HPDE6-E6E7 (cell line): Measurements from ENCODE around the gene ZP1.
"Not testable (repeated sequence)": the region's sequence is repeated elsewhere in the genome, so short reads cannot be mapped to it uniquely, and the experiment has no call there.

Experiments used
- DNase-seq: peaks from one replicate; pipeline ENCODE4 v3.0.0; 2011; ENCODE audit warnings: missing footprints; ENCODE audit errors: extremely low spot score

Gene ZP1

GRCh38 chr11:60866911-60867870 lies at the start of gene ZP1:
TSS of gene ZP1 (plus strand) at chr11:60867542. CDS start at chr11:60867562, 20 bp downstream.
- no peak for DNase-seq

- no peak for DNase-seq
These were observed 49.3 kb upstream of the ZP1 start for GRCh38 chr11:60818057-60818456.

- no peak for DNase-seq
These were observed 45.3 kb upstream of the ZP1 start for GRCh38 chr11:60821827-60822599.

- not testable (repeated sequence) for DNase-seq
These were observed 43.5 kb upstream of the ZP1 start for GRCh38 chr11:60823745-60824306.

- DNase-seq, result no peak
These were observed 42.2 kb upstream of the ZP1 start for GRCh38 chr11:60825118-60825517.

- DNase-seq, result no peak
These were observed 41.6 kb upstream of the ZP1 start for GRCh38 chr11:60825790-60826189.

GRCh38 chr11:60830478-60831142 lies 36.7 kb upstream of the ZP1 start:
- peak; percentile 58 for DNase-seq

- peak; percentile 76 for DNase-seq
These were observed 36.2 kb upstream of the ZP1 start for GRCh38 chr11:60831143-60831500.

- DNase-seq, result no peak
These were observed 35.8 kb upstream of the ZP1 start for GRCh38 chr11:60831501-60832079.

- DNase-seq, result no peak
These were observed 32.4 kb upstream of the ZP1 start for GRCh38 chr11:60834742-60835533.

GRCh38 chr11:60835534-60835846 lies 31.9 kb upstream of the ZP1 start:
- no peak for DNase-seq

GRCh38 chr11:60836866-60837515 lies 30.4 kb upstream of the ZP1 start:
- no peak for DNase-seq

GRCh38 chr11:60838132-60838531 lies 29.2 kb upstream of the ZP1 start:
- no peak for DNase-seq

GRCh38 chr11:60840470-60841430 lies 26.6 kb upstream of the ZP1 start:
- DNase-seq, result no peak

GRCh38 chr11:60841797-60842667 lies 25.3 kb upstream of the ZP1 start, which contains the start of gene CCDC86:
TSS of gene CCDC86 (plus strand) at chr11:60842113. CDS start at chr11:60842125, 12 bp downstream.
- DNase-seq, result peak; percentile 100

- DNase-seq, result no peak
These were observed 24.4 kb upstream of the ZP1 start for GRCh38 chr11:60842668-60843600.
